Mononuclear cell (primary cell): ENCODE results near the gene MYL5. TPM values are rescaled to one million over a fixed set of nuclear protein-coding genes. Genes with fewer than 3 reads are reported as not detected.
A peak's percentile ranks its signal among the peaks of the same experiment; 100 is the strongest.
"Not testable (repeated sequence)": the region's sequence is repeated elsewhere in the genome, so short reads cannot be mapped to it uniquely, and the experiment has no call there.

ENCODE experiments used
- H3K27me3 ChIP-seq: 2 replicates; pipeline ENCODE4 v1.6.0; 2011; ENCODE audit warnings: low read length, control low read depth; ENCODE audit not compliant: insufficient read depth
- H3K4me1 ChIP-seq: 2 replicates; pipeline ENCODE4 v1.5.1; 2011; ENCODE audit warnings: mild to moderate bottlenecking, low read length, control low read depth; ENCODE audit not compliant: insufficient read depth
- H3K4me3 ChIP-seq: 2 replicates; pipeline ENCODE4 v1.5.1; 2011; ENCODE audit warnings: mild to moderate bottlenecking, low read length, moderate library complexity
- H3K9me3 ChIP-seq: 2 replicates; pipeline ENCODE4 v1.5.1; 2011; ENCODE audit warnings: low read depth, mild to moderate bottlenecking, control low read depth, low read length
- total RNA-seq: library from RNA; depleted of rRNA; stranded (reverse); fragments of >200 nt; gene quantifications from one replicate; pipeline ENCODE4 v1.2.3, GENCODE V29; 2012

Gene MYL5
- total RNA-seq, 1 donor, result 9.3 TPM

DNA sequence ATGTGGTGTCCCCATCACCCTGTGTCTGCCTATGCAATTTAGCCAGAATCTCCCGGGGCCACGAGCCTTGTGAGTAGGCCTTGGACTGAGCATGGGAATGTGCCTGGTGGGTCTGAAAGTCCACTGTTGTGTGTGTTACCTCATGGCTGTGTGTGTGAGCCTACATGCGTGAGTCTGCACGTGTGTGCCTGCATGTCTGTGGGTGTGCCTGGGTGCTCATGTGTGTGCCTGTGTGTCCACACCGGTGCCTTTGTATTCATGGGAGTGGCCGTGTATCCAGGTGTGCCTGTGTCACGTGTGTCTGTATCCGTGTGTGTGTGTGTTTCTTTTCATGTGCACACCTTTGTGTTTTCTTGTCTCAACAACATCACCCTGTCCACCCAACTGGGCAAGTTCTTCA, 14.5 kb upstream of the MYL5 start:
- Histone ChIP-seq H3K9me3 (no peaks in the 10 kb centered on the region), H3K4me3 (no peak overlapping the region), H3K4me1 (peaks cover 12% of the 10 kb centered on the region), H3K27me3 (no peaks in the 10 kb centered on the region)

DNA sequence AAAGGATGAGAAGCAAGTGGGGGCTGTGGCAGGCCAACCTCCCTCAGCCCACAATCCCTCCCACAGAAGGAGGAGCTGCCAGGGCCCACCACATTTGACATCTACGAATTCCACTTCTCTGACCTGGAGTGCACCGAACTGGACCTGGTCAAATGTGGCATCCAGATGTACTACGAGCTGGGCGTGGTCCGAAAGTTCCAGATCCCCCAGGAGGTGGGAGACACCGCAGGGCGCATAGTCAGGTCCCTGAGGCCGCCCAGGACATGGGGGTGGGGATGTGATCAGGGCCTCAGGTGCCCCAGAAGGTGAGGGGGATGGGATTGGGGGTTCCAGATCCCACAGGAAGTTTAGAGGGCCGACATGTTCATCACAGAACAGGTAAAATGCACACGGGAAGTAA, 13.9 kb upstream of the MYL5 start:
- Histone ChIP-seq H3K4me1 (peaks cover 12% of the 10 kb centered on the region), H3K4me3 (no peak overlapping the region), H3K9me3 (no peaks in the 10 kb centered on the region), H3K27me3 (no peaks in the 10 kb centered on the region)

DNA sequence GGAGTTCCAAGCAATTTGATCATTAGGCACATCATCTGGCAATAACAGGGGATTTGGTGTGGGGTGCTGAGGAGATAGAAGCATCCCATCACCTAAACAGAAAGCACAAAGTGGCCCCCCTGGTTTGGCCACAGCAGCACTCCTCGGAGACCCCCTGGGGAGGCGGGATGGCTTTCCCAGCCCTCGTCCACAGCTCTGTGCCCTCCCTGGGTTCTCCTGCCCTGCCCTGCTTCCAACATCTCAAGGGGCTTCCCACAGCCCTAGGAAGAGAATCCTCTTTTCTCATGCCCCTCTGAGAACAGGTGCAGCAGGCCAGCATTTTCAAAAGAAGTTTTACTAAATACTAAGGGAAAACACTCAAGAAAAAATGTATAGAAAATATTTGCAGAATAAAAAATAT, 13.1 kb upstream of the MYL5 start:
- Histone ChIP-seq H3K27me3 (no peaks in the 10 kb centered on the region), H3K9me3 (no peaks in the 10 kb centered on the region), H3K4me3 (no peak overlapping the region), H3K4me1 (peaks cover 12% of the 10 kb centered on the region)

DNA sequence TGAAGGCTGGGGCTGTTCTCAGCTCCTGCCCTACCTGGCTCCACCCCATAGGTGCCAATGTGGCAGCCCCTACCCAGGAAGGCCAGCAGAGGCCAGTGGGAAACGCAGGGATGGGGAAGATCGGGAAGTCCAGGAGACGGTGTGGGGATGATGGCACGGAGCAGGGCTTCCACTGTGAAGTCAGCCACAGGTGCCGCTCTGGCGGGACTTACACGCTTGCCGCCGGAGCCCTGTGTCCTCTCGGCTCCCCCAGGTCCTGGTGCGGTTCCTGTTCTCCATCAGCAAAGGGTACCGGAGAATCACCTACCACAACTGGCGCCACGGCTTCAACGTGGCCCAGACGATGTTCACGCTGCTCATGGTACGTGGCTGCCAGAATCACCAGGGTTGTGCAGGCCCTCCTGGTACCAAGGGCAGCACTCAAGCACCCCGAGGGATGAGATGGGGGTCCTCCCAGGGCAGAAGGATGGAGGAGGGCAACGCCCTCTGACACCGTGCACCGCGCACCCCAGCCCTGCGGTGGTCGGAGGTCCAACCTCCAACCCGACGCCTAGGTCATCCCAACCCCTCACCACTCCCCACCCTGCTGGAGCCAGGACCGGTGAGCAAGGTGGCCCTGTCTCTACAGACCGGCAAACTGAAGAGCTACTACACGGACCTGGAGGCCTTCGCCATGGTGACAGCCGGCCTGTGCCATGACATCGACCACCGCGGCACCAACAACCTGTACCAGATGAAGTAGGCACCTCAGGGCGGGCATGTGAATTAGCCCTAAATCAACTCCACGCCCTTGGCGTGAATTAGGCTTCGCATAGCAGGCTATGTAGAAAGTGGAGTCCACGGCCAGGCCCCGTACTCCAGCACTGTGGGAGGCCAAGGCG, 12.2 kb upstream of the MYL5 start:
- Histone ChIP-seq H3K27me3 (no peaks in the 10 kb centered on the region), H3K4me3 (no peak overlapping the region), H3K9me3 (no peaks in the 10 kb centered on the region), H3K4me1 (peaks cover 12% of the 10 kb centered on the region)

- Histone ChIP-seq H3K27me3 (no peaks in the 10 kb centered on the region), H3K4me1 (peaks cover 12% of the 10 kb centered on the region), H3K9me3 (no peaks in the 10 kb centered on the region), H3K4me3 (peak overlapping the region; percentile 61)
Observed at GRCh38 chr4:663046-663437, 11.3 kb upstream of the MYL5 start.

DNA sequence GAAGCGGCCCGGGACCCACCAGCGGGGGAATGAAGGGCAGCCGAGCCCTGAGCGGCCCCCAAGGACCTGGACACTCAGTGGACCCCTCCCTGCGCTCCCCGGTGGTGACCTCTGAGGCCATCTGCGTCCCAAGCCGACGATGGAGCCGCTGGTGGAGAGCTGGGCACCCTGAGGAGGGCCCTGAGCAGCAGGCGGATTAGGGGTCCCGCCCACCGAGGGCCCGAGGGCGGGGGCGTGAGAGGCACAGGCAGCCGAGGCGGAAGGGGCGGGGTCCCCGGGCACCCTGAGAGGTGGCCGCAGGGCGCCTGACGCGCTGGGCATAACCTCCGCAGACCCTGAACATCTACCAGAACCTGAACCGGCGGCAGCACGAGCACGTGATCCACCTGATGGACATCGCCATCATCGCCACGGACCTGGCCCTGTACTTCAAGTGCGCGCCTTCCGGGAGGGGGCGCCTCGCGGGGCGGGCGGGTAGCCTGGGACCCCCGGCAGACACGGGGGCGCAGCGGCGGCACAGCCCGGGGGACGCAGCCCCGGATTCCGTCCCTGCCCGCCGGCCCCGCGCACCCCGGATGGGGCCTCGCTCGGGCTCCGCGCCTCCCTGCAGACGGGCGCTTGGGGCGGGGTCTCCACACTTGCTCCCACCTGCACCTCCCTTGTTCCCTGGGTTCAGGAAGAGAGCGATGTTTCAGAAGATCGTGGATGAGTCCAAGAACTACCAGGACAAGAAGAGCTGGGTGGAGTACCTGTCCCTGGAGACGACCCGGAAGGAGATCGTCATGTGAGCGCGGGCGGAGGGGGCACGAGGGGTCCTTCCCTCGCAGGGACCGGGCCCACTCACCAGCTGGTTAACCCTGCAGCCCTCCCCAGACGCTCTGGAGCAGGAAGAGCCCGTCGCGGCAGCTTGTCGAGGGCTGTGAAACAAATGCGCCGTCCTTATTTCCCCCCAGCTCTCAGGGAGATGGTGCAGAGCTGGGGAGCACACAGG, 10.6 kb upstream of the MYL5 start:
- Histone ChIP-seq H3K27me3 (no peaks in the 10 kb centered on the region), H3K9me3 (no peaks in the 10 kb centered on the region), H3K4me3 (peak overlapping the region; percentile 61), H3K4me1 (peaks cover 12% of the 10 kb centered on the region)

DNA sequence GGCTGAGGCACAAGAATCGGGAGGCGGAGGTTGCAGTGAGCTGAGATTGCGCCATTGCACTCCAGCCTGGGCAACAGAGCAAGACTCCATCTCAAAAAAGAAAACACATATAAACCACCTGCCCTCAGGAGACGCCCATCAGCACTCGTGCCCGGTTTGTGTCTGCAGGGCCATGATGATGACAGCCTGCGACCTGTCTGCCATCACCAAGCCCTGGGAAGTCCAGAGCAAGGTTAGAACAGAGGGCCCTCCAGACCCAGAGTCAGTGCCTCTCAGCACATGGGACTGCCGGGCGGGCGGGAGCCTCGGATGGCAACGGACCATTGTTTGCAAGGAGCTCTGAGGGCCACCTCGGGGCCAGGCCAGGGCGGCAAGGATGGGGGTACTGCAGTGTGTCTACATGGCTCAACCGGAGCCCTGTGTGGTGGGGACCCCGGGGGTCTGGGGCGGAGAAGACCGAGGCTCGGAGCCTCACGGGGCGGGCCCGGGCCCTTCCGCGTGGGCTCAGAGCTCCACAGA, 9.6 kb upstream of the MYL5 start:
- H3K27me3 ChIP-seq, result no peaks in the 10 kb centered on the region
- peaks cover 12% of the 10 kb centered on the region for H3K4me1 ChIP-seq
- H3K4me3 ChIP-seq, result no peak overlapping the region
- no peaks in the 10 kb centered on the region for H3K9me3 ChIP-seq

GRCh38 chr4:665381-665750, 9.0 kb upstream of the MYL5 start:
- no peaks in the 10 kb centered on the region for H3K27me3 ChIP-seq
- H3K4me3 ChIP-seq, result no peak overlapping the region
- peaks cover 12% of the 10 kb centered on the region for H3K4me1 ChIP-seq
- no peaks in the 10 kb centered on the region for H3K9me3 ChIP-seq

DNA sequence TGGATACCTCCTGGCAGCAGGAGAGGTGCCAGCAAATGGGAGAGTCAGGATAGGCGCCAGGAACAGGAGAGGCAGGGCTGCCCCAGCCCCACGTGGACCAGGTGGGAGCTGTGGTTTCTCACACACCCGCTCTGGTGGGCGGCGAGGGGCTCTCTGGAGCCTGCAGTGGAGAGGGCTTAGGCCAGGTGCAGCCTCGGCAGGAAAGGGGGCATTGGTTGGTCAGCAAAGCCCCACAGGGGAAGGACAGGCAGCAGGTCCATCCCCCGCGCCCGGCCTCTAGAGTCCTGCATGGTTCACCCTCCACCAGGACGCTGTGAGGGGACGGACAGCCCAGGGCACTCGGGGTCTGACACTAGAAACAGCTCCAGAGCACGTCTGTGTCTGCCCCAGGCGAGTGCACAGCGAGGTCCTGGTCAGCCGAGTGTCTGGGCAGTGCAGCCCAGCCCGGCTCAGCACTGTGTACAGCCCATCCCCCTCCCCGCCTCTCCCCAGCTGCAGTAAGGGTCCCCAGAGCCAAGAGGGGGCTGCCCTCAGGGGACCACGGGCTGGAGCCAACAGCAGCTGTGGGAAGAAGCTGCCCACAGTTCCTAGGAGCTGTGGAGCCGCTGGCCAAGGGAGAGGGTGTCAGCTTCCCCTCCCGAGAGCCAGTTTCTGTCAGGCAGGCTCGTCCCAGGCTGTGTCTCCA, 8.4 kb upstream of the MYL5 start:
- H3K4me1 ChIP-seq, result peaks cover 12% of the 10 kb centered on the region
- no peaks in the 10 kb centered on the region for H3K27me3 ChIP-seq
- H3K4me3 ChIP-seq, result no peak overlapping the region
- H3K9me3 ChIP-seq, result no peaks in the 10 kb centered on the region

- Histone ChIP-seq H3K4me3 (no peak overlapping the region), H3K27me3 (no peaks in the 10 kb centered on the region), H3K4me1 (peaks cover 12% of the 10 kb centered on the region), H3K9me3 (no peaks in the 10 kb centered on the region)
Observed at GRCh38 chr4:666436-666810, 7.9 kb upstream of the MYL5 start.

DNA sequence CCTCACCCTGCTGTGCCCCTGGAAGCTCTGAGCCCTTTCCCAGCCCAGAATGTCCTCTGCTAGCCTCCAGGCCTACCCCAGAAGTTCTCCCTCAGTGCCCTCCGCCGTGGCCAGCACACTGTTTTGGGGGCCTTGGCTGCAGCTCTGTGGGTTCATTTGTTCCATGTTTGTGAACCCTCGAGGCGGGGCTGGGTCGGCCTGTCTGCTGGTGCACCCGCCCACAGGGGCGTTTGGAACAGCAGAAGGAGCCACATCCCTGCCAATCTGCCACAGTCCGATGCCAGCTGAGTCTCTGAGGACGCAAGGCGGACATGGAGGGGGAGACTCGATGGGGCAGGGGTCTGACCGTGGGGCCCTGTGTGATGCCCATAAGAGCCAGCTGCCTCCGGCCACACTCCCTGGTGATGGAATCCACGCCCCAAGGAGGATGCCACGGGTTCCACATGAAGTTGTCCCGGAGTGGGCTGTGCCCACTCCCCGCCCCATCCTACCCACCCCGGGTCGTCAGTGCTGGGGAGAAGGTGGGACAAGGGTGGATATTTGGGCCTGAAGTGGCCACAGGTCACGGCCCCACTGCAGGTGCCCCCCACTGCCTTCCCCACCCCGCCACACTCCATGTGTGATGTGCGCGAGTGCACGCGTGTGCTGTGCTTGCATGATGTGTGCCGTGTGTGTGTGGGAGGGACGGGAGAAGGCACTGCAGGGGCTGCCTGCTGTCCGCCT, 7.4 kb upstream of the MYL5 start:
- peaks cover 12% of the 10 kb centered on the region for H3K4me1 ChIP-seq
- H3K27me3 ChIP-seq, result no peaks in the 10 kb centered on the region
- H3K4me3 ChIP-seq, result no peak overlapping the region
- H3K9me3 ChIP-seq, result no peaks in the 10 kb centered on the region

- Histone ChIP-seq H3K4me1 (peaks cover 12% of the 10 kb centered on the region), H3K4me3 (no peak overlapping the region), H3K27me3 (no peaks in the 10 kb centered on the region), H3K9me3 (no peaks in the 10 kb centered on the region)
Observed at GRCh38 chr4:667545-667925, 6.8 kb upstream of the MYL5 start.

GRCh38 chr4:668219-668618, 6.1 kb upstream of the MYL5 start:
- not testable (repeated sequence) for H3K9me3 ChIP-seq, H3K27me3 ChIP-seq, H3K4me3 ChIP-seq
- peaks cover 12% of the 10 kb centered on the region for H3K4me1 ChIP-seq

GRCh38 chr4:669806-670559, 4.4 kb upstream of the MYL5 start:
- not testable (repeated sequence) for H3K4me3 ChIP-seq, H3K9me3 ChIP-seq, H3K27me3 ChIP-seq
- H3K4me1 ChIP-seq, result peaks cover 13% of the 10 kb centered on the region
